Sigmoid colon (tissue), 7 donors: ENCODE data around the gene PPM1K. TPM values are rescaled to one million over a fixed set of nuclear protein-coding genes. Genes with fewer than 3 reads are reported as not detected.

Experiments used
- DNase-seq: peaks from one replicate; pipeline ENCODE4 v3.0.0-alpha.2; 2019
- H3K27ac ChIP-seq, 4 donors: fragments of 200-600 bp; sonication (generic); one replicate each; pipeline ENCODE4 v1.5.1; 2016 to 2019; ENCODE audit warnings: mild to moderate bottlenecking in 1 of 4
- H3K27me3 ChIP-seq, 3 donors: fragments of 200-600 bp; sonication (generic); one replicate each; pipeline ENCODE4 v1.5.1; 2019; ENCODE audit warnings: mild to moderate bottlenecking in 1 of 3
- H3K36me3 ChIP-seq, 4 donors: fragments of 200-600 bp; sonication (generic); one replicate each; pipeline ENCODE4 v1.5.1; 2016 to 2019
- H3K4me1 ChIP-seq, 4 donors: fragments of 200-600 bp; sonication (generic); one replicate each; pipeline ENCODE4 v1.5.1; 2017 to 2019
- H3K4me3 ChIP-seq, 4 donors: fragments of 200-600 bp; sonication (generic); one replicate each; pipeline ENCODE4 v1.5.1; 2017 to 2019; ENCODE audit warnings: mild to moderate bottlenecking in 2 of 4, moderate library complexity in 1 of 4
- H3K9me3 ChIP-seq, 4 donors: fragments of 200-600 bp in 3 of 4; sonication (generic) in 3 of 4; one replicate each; pipeline versions ENCODE4 v1.5.1 to v1.6.1; 2013 to 2019
- EP300 ChIP-seq, 4 donors: sonication (generic); formaldehyde crosslinking; IDR thresholded peaks; one replicate each; pipeline ENCODE4 v1.6.1; 2017; ENCODE audit warnings: antibody characterized with exemption in 4 of 4
- POLR2A ChIP-seq, 2 donors: fragments of 450-650 bp; IDR thresholded peaks; one replicate each; pipeline ENCODE4 v1.6.1; 2016; ENCODE audit warnings: antibody characterized with exemption in 2 of 2, mild to moderate bottlenecking in 2 of 2, moderate library complexity in 2 of 2
- POLR2AphosphoS5 ChIP-seq, 4 donors: sonication (generic); formaldehyde crosslinking; IDR thresholded peaks; one replicate each; pipeline ENCODE4 v1.6.1; 2017; ENCODE audit warnings: antibody characterized with exemption in 4 of 4
- WGBS, 2 donors: extraction: QIAGEN DNeasy Blood & Tissue Kit; methylation state at CpG; one replicate each; pipeline ENCODE4 v1.1.7; 2013; 5-methylcytosine and 5-hydroxymethylcytosine counted together
- intact Hi-C: fragments of 100-400 bp; cut with DNase I; formaldehyde crosslinking; loops from one replicate; pipeline ENCODE4 v1.15.1; 2023
- polyA plus RNA-seq, 3 donors: library from polyadenylated mRNA; stranded (reverse); fragments of 200-250 nt; gene quantifications; one replicate each; pipeline ENCODE4 v1.2.3, GENCODE V29; 2013
- small RNA-seq, 3 donors: library from RNA; depleted of rRNA; stranded (forward); fragments of <200 nt; gene quantifications; one replicate each; pipeline ENCODE3, GENCODE V24; 2016
- total RNA-seq, 4 donors: library from RNA; depleted of rRNA; stranded (reverse); fragments of >200 nt; gene quantifications; one replicate each; pipeline ENCODE4 v1.1.0, GENCODE V29; 2016
- TF ChIP-seq, protein P1 (sequence below), 4 experiments: fragments of 450-650 bp in 3 of 4; fragments of 200-600 bp in 1 of 4; IDR thresholded peaks; one replicate each; pipeline ENCODE4 v1.5.1; 2016 to 2019; ENCODE audit warnings: antibody characterized with exemption in 4 of 4, mild to moderate bottlenecking in 3 of 4, moderate library complexity in 2 of 4
- donor health status: healthy with polysubstance abuse.
- donor health status: Bipolar disorder and iron deficiency.
- donor health status: healthy.

The PPM1K gene
- total and polyA plus RNA-seq, 7 donors: 1.6 to 16.8 (median 14.7) TPM

DNA sequence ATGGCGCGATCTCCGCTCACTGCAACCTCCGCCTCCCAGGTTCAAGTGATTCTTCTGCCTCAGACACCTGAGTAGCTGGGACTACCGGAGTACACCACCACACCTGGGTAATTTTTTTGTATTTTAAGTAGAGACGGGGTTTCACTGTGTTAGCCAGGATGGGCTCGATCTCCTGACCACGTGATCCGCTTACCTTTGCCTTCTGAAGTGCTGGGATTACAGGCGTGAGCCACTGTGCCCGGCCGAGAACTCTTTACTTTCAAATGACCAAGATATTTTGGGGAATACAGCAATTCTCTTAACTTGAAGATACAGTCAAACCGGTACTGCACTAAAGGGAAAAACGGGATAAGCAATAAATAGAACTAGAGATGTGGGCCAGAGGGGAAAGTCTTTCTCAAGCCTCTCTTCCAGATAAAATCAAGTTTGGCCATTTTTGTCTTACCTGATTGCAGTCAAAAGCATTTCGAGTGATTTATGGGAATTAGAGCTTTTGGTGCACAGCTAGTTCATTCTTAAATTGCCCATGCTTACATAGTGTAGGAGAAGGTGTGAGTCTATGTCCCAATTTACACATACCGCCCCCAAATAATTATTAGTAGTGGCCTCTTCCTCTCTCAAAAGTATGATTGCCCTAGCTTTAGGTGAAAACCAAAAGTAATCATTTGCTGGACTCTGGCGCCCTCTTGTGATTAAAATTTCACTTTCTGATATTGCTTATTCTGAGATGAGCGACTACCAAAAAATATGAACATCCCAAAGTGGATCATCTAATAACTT lies 72.7 kb downstream of the PPM1K start:
- intact Hi-C loops: loop anchor here (1.0 to 10.0 kb wide), 4 partner anchors 179 to 669 kb away; partner anchors contain the start of gene SPP1
- TF ChIP-seq POLR2AphosphoS5 (IDR thresholded peaks at IDR 0.05) (no peak), EP300 (IDR thresholded peaks at IDR 0.05) (no peak), POLR2A (IDR thresholded peaks at IDR 0.05) (no peak)
- TF ChIP-seq, protein P1, sequence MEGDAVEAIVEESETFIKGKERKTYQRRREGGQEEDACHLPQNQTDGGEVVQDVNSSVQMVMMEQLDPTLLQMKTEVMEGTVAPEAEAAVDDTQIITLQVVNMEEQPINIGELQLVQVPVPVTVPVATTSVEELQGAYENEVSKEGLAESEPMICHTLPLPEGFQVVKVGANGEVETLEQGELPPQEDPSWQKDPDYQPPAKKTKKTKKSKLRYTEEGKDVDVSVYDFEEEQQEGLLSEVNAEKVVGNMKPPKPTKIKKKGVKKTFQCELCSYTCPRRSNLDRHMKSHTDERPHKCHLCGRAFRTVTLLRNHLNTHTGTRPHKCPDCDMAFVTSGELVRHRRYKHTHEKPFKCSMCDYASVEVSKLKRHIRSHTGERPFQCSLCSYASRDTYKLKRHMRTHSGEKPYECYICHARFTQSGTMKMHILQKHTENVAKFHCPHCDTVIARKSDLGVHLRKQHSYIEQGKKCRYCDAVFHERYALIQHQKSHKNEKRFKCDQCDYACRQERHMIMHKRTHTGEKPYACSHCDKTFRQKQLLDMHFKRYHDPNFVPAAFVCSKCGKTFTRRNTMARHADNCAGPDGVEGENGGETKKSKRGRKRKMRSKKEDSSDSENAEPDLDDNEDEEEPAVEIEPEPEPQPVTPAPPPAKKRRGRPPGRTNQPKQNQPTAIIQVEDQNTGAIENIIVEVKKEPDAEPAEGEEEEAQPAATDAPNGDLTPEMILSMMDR (IDR thresholded peaks at IDR 0.05): peak; percentile 34 to 69 (median 60)

DNA sequence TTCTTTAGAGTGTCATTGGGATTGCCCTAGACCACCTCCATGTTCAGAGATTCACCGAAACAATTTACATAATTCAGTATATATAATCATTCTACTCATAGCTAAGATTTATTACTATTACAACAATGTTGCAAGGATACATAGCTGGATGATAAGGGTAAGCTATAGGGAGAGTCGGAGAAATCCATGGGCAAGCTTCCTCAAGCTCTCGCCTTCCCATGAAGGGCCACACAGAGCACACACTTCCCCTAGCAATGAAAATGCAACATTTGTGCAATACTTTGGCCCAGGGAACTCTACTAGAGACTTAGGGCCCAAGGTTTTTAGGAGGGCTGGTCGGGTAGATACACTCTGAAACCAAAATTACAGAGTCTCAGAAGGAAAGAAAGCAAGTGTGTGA lies 76.2 kb downstream of the PPM1K start:
- H3K27me3 ChIP-seq: no peaks in the 10 kb centered on the region
- H3K4me1 ChIP-seq: no peaks in the 10 kb centered on the region
- TF ChIP-seq EP300 (IDR thresholded peaks at IDR 0.05) (no peak), POLR2A (IDR thresholded peaks at IDR 0.05) (no peak), POLR2AphosphoS5 (IDR thresholded peaks at IDR 0.05) (no peak)
- TF ChIP-seq, protein P1 (IDR thresholded peaks at IDR 0.05): no peak
- H3K36me3 ChIP-seq: no peaks in the 10 kb centered on the region
- 69 to 76% methylated on average over 4 of the region's 4 CpGs for WGBS, 2 donors
- intact Hi-C loops: no loop called here
- H3K9me3 ChIP-seq: no peaks in the 10 kb centered on the region
- H3K4me3 ChIP-seq: no peak overlapping the region
- DNase-seq: no peak
- H3K27ac ChIP-seq: no peak overlapping the region

More for the DNA sequence above, 72.7 kb downstream of the PPM1K start:
- Histone ChIP-seq H3K4me3 (no peak overlapping the region), H3K27me3 (no peaks in the 10 kb centered on the region), H3K27ac (no peak overlapping the region), H3K36me3 (no peaks in the 10 kb centered on the region), H3K9me3 (no peaks in the 10 kb centered on the region), H3K4me1 (no peaks in the 10 kb centered on the region)
- WGBS, 2 donors: 59 to 66% methylated on average over 18 of the region's 18 CpGs
- DNase-seq: no peak

Small RNAs within 50 kb of the gene (small RNA-seq; reads per million reads assigned to genes)
- gene RF00019 (0 reads per million in 3 donors), gene RNU6-1298P (0 reads per million in 3 donors)

Other genes starting within 250 kb of the PPM1K start
- gene ABCG2, start 125.9 kb downstream of the PPM1K start, total RNA-seq: 1 to 10 TPM; 1.1 to 2.9 (median 2.0) TPM
- gene ABCG2, start 125.9 kb downstream of the PPM1K start, polyA plus RNA-seq: 10 to 100 TPM; 13.2 to 36.5 (median 15.7) TPM
- gene HERC6, start 94.3 kb upstream of the PPM1K start, total RNA-seq: 1 to 10 TPM; 5.7 to 8.6 (median 7.4) TPM
- 1 to 10 TPM; 5.4 to 8.5 (median 7.4) TPM for gene HERC6, start 94.3 kb upstream of the PPM1K start, polyA plus RNA-seq
- 1 to 10 TPM; 4.8 to 7.5 (median 6.0) TPM for gene HERC5, start 172.6 kb upstream of the PPM1K start, total RNA-seq
- gene HERC5, start 172.6 kb upstream of the PPM1K start, polyA plus RNA-seq: 1 to 10 TPM; 1.4 to 5.0 (median 3.0) TPM
- 100 to 1,000 TPM in 3 of 4 donors, 10 to 100 TPM in 1; 73.1 to 127 (median 111) TPM for gene PYURF, start 239.2 kb upstream of the PPM1K start, total RNA-seq
- gene PYURF, start 239.2 kb upstream of the PPM1K start, polyA plus RNA-seq: 100 to 1,000 TPM in 2 of 3 donors, 10 to 100 TPM in 1; 72.6 to 126 (median 124) TPM